HepG2 (cell line): Measurements from ENCODE around the gene PIGW.

ENCODE experiments used
- CSRNP1 ChIP-seq: sonication (generic); formaldehyde crosslinking; IDR thresholded peaks from 2 replicates; pipeline ENCODE4 v1.8.1; 2023; ENCODE audit warnings: mild to moderate bottlenecking, missing genetic modification reagents
- HINFP ChIP-seq: sonication (generic); formaldehyde crosslinking; IDR thresholded peaks from 2 replicates; pipeline ENCODE4 v1.4.0; 2020; ENCODE audit warnings: low read depth, mild to moderate bottlenecking, missing genetic modification reagents

GRCh38 chr17:36544044-36544306, 9.2 kb downstream of the PIGW start:
- TF ChIP-seq HINFP (CRISPR knock-in tag) (no peak), CSRNP1 (CRISPR knock-in tag) (no peak)
